ENCODE results near the gene VWA7. TPM values are rescaled to one million over a fixed set of nuclear protein-coding genes. Genes with fewer than 3 reads are reported as not detected.

VWA7 gene
- polyA plus RNA-seq, 1 of the 3 experiments (the other 2 are of a cell fraction) = 0.56 TPM

- Histone ChIP-seq H3K4me1 (ENCODE audit: control insufficient read depth in 1 of 2, insufficient read depth in 2 of 2, low read depth in 1 of 2, low read length in 1 of 2) (no peaks in the 10 kb centered on the region; a peak in 1 of 4 replicates), H3K4me3 (ENCODE audit: low read depth in 2 of 2, low read length in 1 of 2) (no peak overlapping the region), H3K9me2 (no peaks in the 10 kb centered on the region), H3K4me2 (no peak overlapping the region), H3K27me3 (ENCODE audit: insufficient read depth) (no peaks in the 10 kb centered on the region), H3K9me3 (no peaks in the 10 kb centered on the region), H3K27ac (ENCODE audit: low read depth in 2 of 2, low read length in 1 of 2) (no peak overlapping the region), H4K20me1 (ENCODE audit: insufficient read depth) (no peaks in the 10 kb centered on the region), H3K9ac (no peak overlapping the region), H3K79me2 (ENCODE audit: insufficient read depth) (peaks cover 13% of the 10 kb centered on the region), H2AFZ (ENCODE audit: low read depth) (no peak overlapping the region), H3K36me3 (replicated peaks in 1 of 2; ENCODE audit: control insufficient read depth in 1 of 2, insufficient read depth in 2 of 2, low read length in 1 of 2) (peaks cover 6 to 13% of the 10 kb centered on the region in 2 experiments), H3F3A (replicated peaks; ENCODE audit: insufficient read depth) (peaks cover 3% of the 10 kb centered on the region)
- TF ChIP-seq TEAD4 (IDR thresholded peaks at IDR 0.05; ENCODE audit: borderline replicate concordance, insufficient read depth) = no peak
- TF ChIP-seq YY1 (IDR thresholded peaks at IDR 0.05; ENCODE audit: low read depth) = no peak
- TF ChIP-seq CTCF (IDR thresholded peaks at IDR 0.05) = no peak
- no peak for TF ChIP-seq CHD2 (IDR thresholded peaks at IDR 0.05; ENCODE audit: low read length, partially characterized antibody)
- TF ChIP-seq SIN3A (IDR thresholded peaks at IDR 0.05; ENCODE audit: borderline replicate concordance, low read depth, low read length) = no peak
- no peak for TF ChIP-seq RFX5 (IDR thresholded peaks at IDR 0.05; ENCODE audit: low read length)
- no peak for TF ChIP-seq RCOR1 (IDR thresholded peaks at IDR 0.05; ENCODE audit: low read length)
- TF ChIP-seq FOXM1 (IDR thresholded peaks at IDR 0.05; ENCODE audit: low read depth) = no peak
- ChIA-PET POLR2A (no interaction called here), CTCF (interaction anchor here (1.2 kb wide), 1 partner anchor 198 kb away, joined by 3 read pairs; the partner anchor contains the start of gene ATP6V1G2)
- WGBS (ENCODE audit: low lambda C conversion rate) = 90% methylated on average over 1 of the region's 1 CpG
- no peak for DNase-seq
These were observed 32.7 kb downstream of the VWA7 start for GRCh38 chr6:31744422-31744821.

GRCh38 chr6:31742894-31743293 is 34.2 kb downstream of the VWA7 start:
- DNase-seq = no peak
- no peak overlapping the region for H3K4me2 ChIP-seq
- no peaks in the 10 kb centered on the region for H4K20me1 ChIP-seq (ENCODE audit: insufficient read depth)
- H3K27me3 ChIP-seq (ENCODE audit: insufficient read depth) = no peaks in the 10 kb centered on the region
- no peak overlapping the region for H2AFZ ChIP-seq (ENCODE audit: low read depth)
- WGBS (ENCODE audit: low lambda C conversion rate) = 94% methylated on average over 3 of the region's 3 CpGs
- peaks cover 13% of the 10 kb centered on the region for H3F3A ChIP-seq (replicated peaks; ENCODE audit: insufficient read depth)
- ChIA-PET CTCF (no interaction called here), POLR2A (no interaction called here)
- TF ChIP-seq SMC3 (IDR thresholded peaks at IDR 0.05; ENCODE audit: low read depth, low read length) (no peak), TEAD4 (IDR thresholded peaks at IDR 0.05; ENCODE audit: borderline replicate concordance, insufficient read depth) (no peak), JUND (IDR thresholded peaks at IDR 0.05) (no peak), ELF1 (IDR thresholded peaks at IDR 0.05) (no peak), MXI1 (IDR thresholded peaks at IDR 0.05; ENCODE audit: low read depth, low read length) (no peak), FOXM1 (IDR thresholded peaks at IDR 0.05; ENCODE audit: low read depth) (no peak), SIN3A (IDR thresholded peaks at IDR 0.05; ENCODE audit: borderline replicate concordance, low read depth, low read length) (no peak), CHD2 (IDR thresholded peaks at IDR 0.05; ENCODE audit: low read length, partially characterized antibody) (no peak), USF2 (IDR thresholded peaks at IDR 0.05; ENCODE audit: borderline replicate concordance, low read depth, low read length) (no peak), RAD21 (IDR thresholded peaks at IDR 0.05; ENCODE audit: low read length) (no peak)
- TF ChIP-seq, protein P1, sequence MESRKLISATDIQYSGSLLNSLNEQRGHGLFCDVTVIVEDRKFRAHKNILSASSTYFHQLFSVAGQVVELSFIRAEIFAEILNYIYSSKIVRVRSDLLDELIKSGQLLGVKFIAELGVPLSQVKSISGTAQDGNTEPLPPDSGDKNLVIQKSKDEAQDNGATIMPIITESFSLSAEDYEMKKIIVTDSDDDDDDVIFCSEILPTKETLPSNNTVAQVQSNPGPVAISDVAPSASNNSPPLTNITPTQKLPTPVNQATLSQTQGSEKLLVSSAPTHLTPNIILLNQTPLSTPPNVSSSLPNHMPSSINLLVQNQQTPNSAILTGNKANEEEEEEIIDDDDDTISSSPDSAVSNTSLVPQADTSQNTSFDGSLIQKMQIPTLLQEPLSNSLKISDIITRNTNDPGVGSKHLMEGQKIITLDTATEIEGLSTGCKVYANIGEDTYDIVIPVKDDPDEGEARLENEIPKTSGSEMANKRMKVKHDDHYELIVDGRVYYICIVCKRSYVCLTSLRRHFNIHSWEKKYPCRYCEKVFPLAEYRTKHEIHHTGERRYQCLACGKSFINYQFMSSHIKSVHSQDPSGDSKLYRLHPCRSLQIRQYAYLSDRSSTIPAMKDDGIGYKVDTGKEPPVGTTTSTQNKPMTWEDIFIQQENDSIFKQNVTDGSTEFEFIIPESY (IDR thresholded peaks at IDR 0.05; ENCODE audit: borderline replicate concordance, low read depth) = no peak
- TF ChIP-seq, protein P2, sequence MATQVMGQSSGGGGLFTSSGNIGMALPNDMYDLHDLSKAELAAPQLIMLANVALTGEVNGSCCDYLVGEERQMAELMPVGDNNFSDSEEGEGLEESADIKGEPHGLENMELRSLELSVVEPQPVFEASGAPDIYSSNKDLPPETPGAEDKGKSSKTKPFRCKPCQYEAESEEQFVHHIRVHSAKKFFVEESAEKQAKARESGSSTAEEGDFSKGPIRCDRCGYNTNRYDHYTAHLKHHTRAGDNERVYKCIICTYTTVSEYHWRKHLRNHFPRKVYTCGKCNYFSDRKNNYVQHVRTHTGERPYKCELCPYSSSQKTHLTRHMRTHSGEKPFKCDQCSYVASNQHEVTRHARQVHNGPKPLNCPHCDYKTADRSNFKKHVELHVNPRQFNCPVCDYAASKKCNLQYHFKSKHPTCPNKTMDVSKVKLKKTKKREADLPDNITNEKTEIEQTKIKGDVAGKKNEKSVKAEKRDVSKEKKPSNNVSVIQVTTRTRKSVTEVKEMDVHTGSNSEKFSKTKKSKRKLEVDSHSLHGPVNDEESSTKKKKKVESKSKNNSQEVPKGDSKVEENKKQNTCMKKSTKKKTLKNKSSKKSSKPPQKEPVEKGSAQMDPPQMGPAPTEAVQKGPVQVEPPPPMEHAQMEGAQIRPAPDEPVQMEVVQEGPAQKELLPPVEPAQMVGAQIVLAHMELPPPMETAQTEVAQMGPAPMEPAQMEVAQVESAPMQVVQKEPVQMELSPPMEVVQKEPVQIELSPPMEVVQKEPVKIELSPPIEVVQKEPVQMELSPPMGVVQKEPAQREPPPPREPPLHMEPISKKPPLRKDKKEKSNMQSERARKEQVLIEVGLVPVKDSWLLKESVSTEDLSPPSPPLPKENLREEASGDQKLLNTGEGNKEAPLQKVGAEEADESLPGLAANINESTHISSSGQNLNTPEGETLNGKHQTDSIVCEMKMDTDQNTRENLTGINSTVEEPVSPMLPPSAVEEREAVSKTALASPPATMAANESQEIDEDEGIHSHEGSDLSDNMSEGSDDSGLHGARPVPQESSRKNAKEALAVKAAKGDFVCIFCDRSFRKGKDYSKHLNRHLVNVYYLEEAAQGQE (IDR thresholded peaks at IDR 0.05; ENCODE audit: low read depth, low read length) = no peak
- H3K4me1 ChIP-seq (ENCODE audit: control insufficient read depth in 1 of 2, insufficient read depth in 2 of 2, low read depth in 1 of 2, low read length in 1 of 2) = peaks cover 7 to 11% of the 10 kb centered on the region in 2 experiments; a peak in 2 of 4 replicates
- no peak overlapping the region for H3K27ac ChIP-seq (ENCODE audit: low read depth in 2 of 2, low read length in 1 of 2)
- H3K9me3 ChIP-seq = no peaks in the 10 kb centered on the region
- peaks cover 6 to 7% of the 10 kb centered on the region in 2 experiments for H3K36me3 ChIP-seq (replicated peaks in 1 of 2; ENCODE audit: control insufficient read depth in 1 of 2, insufficient read depth in 2 of 2, low read length in 1 of 2)
- peaks cover 13% of the 10 kb centered on the region for H3K79me2 ChIP-seq (ENCODE audit: insufficient read depth)
- H3K4me3 ChIP-seq (ENCODE audit: low read depth in 2 of 2, low read length in 1 of 2) = no peak overlapping the region
- no peak overlapping the region for H3K9ac ChIP-seq
- H3K9me2 ChIP-seq = no peaks in the 10 kb centered on the region

All from SK-N-SH (cell line).